ENCODE data around the gene HTT.
"Not testable (repeated sequence)": the region's sequence is repeated elsewhere in the genome, so short reads cannot be mapped to it uniquely, and the experiment has no call there.

The HTT gene

GRCh38 chr4:3082925-3083515 is 8.5 kb downstream of the HTT start:
- DNase-seq (ENCODE audit: low read depth), result no peak

- no peak for DNase-seq (ENCODE audit: low read depth)
Measured at GRCh38 chr4:3083732-3084131, 9.3 kb downstream of the HTT start.

- no peak for DNase-seq (ENCODE audit: low read depth)
Measured at GRCh38 chr4:3085948-3086670, 11.6 kb downstream of the HTT start.

DNA sequence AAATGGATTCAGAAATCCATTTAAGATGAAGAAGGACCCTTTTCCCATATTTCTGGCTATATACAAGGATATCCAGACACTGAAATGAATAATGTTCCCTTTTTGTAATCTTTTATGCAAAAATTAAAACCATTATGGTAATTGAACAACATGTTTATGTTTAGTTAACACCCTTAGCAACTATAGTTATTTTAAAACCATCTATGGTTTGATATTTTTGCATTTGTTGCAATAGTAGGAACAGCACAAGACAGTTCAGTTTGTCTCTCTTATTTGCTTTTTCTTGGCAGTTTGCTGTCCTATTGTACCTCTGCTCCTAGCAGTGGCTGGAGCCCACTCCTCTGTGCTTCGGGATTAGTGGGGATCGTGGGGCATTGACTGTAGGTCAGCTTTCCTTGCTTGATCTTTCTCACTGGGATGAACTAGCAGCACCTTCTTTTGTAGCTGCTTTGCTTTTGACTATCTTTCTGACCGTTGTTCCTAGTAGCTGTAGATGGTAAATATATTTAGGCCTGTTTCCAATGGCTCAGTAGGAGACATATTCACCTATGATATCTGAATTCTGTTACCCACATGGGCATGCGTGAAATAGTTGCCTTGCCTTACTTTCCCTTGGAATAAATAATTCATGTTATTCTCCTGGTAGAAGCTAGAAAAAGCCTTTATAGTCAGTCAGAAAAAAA is 12.8 kb downstream of the HTT start:
- no peak for DNase-seq (ENCODE audit: low read depth)

DNA sequence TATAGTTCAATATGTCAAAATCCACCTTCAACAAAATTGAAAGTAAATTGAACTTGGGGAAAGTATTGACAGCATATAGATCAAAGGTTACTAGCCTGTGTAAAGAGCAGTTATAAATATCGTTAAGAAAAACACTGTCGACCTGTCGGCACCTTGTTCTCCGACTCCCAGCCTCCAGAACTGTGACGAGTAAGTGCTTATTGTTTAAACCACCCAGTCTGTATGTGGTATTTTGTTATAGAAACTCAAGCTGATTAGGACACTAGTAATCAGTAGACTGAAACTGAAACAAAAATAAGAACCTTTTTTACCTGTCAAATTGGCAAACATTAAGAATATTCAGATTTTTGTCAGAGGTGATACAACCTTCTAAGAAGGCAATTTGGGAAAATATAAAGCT is 17.0 kb downstream of the HTT start:
- no peak for DNase-seq (ENCODE audit: low read depth)

DNA sequence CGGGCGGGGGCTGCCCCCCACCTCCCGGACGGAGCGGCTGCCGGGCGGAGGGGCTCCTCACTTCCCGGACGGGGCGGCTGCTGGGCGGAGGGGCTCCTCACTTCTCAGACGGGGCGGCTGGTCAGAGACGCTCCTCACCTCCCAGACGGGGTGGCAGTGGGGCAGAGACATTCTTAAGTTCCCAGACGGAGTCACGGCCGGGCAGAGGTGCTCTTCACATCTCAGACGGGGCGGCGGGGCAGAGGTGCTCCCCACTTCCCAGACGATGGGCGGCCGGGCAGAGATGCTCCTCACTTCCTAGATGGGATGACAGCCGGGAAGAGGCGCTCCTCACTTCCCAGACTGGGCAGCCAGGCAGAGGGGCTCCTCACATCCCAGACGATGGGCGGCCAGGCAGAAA is 20.2 kb downstream of the HTT start:
- DNase-seq (ENCODE audit: low read depth), result not testable (repeated sequence)

DNA sequence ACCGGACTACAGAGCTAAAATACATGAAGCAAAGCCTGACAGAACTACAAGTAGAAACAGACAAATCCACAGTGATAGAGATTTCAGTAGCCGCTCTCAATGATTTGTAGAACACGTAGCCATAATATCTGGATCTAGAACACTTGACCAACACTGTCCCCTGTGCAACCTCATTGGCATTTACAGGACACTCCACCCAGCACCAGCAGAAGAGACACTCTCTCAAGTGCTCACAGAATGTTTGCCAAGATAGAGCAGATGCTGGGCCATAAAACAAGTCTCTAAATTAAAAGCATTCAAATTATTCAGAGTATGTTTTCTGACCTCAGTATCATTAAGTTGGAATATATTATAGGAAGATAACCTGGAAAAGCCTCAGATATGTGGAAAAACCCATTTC is 21.7 kb downstream of the HTT start:
- DNase-seq (ENCODE audit: low read depth), result no peak

DNA sequence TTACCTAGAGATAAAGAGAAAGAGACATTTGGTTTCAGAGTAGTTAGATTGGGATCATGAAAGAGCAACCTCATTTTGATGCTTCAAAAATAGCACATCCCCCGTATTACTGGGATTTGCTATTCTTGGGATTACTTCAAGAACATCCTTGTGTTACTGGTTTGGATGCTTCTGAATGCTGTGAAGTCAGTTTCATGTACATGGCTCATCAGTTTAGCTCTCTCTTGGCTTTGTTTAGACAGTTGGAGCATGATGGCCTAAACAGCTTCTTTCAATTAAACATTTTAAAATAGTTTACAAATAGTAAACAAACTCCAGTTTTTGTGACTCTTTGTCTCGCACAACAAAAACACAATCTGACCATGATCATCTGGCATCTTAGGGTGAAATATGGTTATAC is 23.9 kb downstream of the HTT start:
- no peak for DNase-seq (ENCODE audit: low read depth)

DNA sequence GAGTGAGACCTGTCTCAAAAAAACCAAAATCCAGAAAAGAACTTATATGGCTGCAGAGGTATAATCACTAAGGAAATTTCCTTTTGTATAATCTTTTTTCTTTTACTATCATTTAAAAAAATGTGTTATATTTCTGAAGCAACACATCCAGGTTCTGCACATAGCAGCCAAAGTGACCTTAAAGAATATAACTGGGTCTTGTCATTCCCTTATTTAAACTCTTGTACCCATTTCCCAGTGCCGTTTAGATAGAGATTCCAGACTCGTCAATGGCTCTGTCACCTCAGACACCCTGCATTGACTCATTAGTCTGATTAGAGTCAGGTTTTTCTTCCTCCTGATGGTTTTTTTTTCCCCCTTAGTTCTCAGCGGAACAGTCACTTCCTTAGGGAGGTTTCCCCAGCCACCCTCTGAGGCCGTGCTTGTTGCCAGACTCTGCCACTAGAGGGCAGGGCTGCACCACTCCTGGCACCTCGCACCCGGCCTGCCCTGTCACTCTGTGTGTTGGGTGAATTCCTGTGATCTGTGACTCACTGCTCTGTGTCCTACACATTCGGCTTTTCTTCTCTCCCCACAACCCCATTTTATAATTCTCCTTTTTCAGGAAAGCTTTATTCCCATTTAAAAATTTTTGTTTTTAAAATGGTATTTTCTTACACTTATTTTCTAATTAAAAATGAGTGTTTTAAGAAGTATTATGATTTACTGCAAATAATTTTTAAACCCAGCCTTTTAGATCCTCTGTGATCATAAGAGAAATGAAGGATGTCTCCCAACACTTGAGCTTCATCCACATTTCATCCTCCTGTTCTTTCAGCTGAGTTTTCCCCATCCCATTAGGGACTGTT is 32.1 kb downstream of the HTT start:
- peak; percentile 87 for DNase-seq (ENCODE audit: low read depth)

DNA sequence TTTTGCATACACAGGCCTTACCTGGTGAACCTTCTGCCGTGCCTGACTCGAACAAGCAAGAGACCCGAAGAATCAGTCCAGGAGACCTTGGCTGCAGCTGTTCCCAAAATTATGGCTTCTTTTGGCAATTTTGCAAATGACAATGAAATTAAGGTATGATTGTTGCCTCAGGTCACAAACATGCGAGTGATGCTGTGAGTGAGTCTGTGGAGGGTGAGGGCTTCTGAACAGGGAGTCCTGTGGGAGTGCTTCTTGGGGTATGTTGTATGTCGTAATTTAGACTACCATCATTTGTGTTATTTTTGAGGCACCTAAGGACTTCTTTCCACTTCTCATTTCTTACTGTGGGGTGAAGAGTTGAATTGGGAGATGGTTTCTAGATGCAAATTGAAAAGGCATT is 32.8 kb downstream of the HTT start:
- DNase-seq (ENCODE audit: low read depth), result no peak

DNA sequence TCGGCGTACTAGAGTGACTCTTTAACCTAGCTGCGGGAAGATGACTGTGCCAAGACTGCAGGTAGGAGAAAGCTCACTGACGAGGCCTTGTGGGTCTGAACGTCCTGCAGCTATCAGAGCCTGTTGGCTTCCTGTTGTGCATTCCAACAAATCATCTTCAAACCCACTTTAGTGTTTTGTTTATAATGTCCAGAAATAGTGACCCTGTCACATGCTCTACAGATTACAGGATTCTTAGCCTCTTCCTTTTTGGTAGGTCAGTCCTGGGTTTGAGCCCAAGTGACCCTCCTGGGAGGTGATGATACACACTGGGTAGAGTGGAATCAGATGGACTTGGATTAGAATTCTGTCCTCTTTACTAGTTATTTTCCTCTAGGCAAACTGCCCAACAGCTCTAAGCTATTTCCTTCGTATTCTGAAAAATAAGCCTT is 33.2 kb downstream of the HTT start:
- DNase-seq (ENCODE audit: low read depth), result no peak

DNA sequence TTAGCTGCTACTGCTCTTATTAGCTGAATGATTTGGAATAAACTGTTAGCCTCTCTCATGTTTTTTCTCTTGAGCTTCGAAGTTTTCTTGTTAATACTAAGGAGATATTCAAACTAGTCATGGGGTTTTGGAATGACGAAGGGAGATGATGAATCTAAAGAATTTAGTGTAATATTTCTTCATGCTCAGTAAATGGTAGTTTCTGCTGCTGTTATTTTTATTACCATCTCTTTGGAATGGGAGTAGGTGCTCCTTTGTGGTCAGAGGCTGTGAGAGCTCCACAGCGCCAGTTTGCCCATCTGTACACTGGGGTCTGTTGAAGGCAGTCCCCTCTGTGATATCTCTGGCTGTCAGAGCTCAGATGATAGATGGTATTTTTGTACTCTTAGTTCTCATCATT is 33.7 kb downstream of the HTT start:
- DNase-seq (ENCODE audit: low read depth), result no peak

GRCh38 chr4:3111461-3111860 is 37.0 kb downstream of the HTT start:
- DNase-seq (ENCODE audit: low read depth), result no peak

GRCh38 chr4:3112201-3112600 is 37.7 kb downstream of the HTT start:
- no peak for DNase-seq (ENCODE audit: low read depth)

- DNase-seq (ENCODE audit: low read depth), result no peak
Measured at GRCh38 chr4:3112609-3113469, 38.4 kb downstream of the HTT start.

- DNase-seq (ENCODE audit: low read depth), result no peak
Measured at GRCh38 chr4:3114377-3114776, 39.9 kb downstream of the HTT start.

DNA sequence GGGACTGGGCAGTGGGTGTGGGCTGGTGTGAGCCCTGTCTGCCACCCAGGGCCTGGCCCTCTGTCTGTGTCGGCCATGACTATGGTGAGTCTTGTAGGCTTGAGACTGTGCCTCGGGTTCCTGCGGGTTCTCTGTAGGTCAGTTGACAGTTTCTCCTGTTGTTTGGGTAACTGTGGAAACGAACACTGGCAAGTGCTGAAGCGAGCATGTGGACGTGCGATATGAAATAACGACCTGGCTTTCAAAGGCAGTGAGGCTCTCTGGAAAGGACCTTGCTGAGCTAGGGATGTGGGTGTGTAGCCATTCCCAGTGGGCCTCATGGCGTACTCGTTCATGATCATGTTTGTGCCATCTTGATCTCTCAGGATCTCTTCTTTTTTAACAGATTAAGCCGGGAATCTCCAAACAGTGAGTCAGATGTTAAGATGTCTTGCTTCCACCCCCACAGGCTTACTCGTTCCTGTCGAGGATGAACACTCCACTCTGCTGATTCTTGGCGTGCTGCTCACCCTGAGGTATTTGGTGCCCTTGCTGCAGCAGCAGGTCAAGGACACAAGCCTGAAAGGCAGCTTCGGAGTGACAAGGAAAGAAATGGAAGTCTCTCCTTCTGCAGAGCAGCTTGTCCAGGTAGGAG is 41.3 kb downstream of the HTT start:
- DNase-seq (ENCODE audit: low read depth), result no peak

- no peak for DNase-seq (ENCODE audit: low read depth)
Measured at GRCh38 chr4:3116955-3117354, 42.5 kb downstream of the HTT start.

- no peak for DNase-seq (ENCODE audit: low read depth)
Measured at GRCh38 chr4:3118312-3118711, 43.8 kb downstream of the HTT start.

GRCh38 chr4:3119464-3119863 is 45.0 kb downstream of the HTT start:
- no peak for DNase-seq (ENCODE audit: low read depth)

- DNase-seq (ENCODE audit: low read depth), result no peak
Measured at GRCh38 chr4:3121110-3121509, 46.6 kb downstream of the HTT start.
